H1 (cell line): ENCODE measurements around the gene SPG7. TPM values are rescaled to one million over a fixed set of nuclear protein-coding genes. Genes with fewer than 3 reads are reported as not detected.

ENCODE experiments used
- CHD2 ChIP-seq: IDR thresholded peaks from 2 replicates; pipeline ENCODE4 v1.6.1; 2012; ENCODE audit warnings: low read length, improper control_type of control experiment
- JUND ChIP-seq: IDR thresholded peaks from 2 replicates; pipeline ENCODE4 v1.6.1; 2011; ENCODE audit warnings: mild to moderate bottlenecking, improper control_type of control experiment, low read length
- KDM1A ChIP-seq: fragments of 200-600, 300-600 bp; sonication (generic); IDR thresholded peaks from 2 replicates; pipeline ENCODE4 v1.7.1; 2016; ENCODE audit warnings: mild to moderate bottlenecking, low read length, borderline replicate concordance
- KDM4A ChIP-seq: IDR thresholded peaks from one replicate; pipeline ENCODE4 v1.7.1; 2012; ENCODE audit warnings: low read depth, mild to moderate bottlenecking, moderate library complexity, low read length, inconsistent platforms; ENCODE audit not compliant: severe bottlenecking
- RNF2 ChIP-seq: fragments of 200-900, 300-1000 bp; sonication (generic); IDR thresholded peaks from 2 replicates; pipeline ENCODE4 v1.7.1; 2016; ENCODE audit warnings: borderline replicate concordance, low read depth, mild to moderate bottlenecking, antibody characterized with exemption, low read length; ENCODE audit not compliant: poor library complexity, severe bottlenecking; ENCODE audit errors: missing control alignments
- TEAD4 ChIP-seq: IDR thresholded peaks from 2 replicates; pipeline ENCODE4 v1.6.1; 2012; ENCODE audit warnings: low read depth, low read length, inconsistent platforms, mixed read lengths
- polyA plus RNA-seq, 7 experiments: library from polyadenylated mRNA; depleted of rRNA in 3 of 7; stranded (reverse) in 5 of 7; unstranded in 2 of 7; fragments of >200 nt in 5 of 7; fragments of 200-250 nt in 2 of 7; gene quantifications; 1 replicate in 5 of 7; 2 replicates in 1 of 7; 4 replicates in 1 of 7; pipeline versions ENCODE4 v1.2.1 to v1.2.3, GENCODE V29; 2011 to 2013; ENCODE audit warnings: missing spikeins in 2 of 7, mixed read lengths in 2 of 7
- total RNA-seq: library from RNA; stranded (reverse); fragmentation: NEBNext Ultra II Directional; extraction: Animal tissue kit (Norgen Biotek cat#: 25700); gene quantifications from 2 replicates; pipeline ENCODE4 v1.2.1, GENCODE V29; 2021
- TF ChIP-seq, protein P1 (sequence below): fragments of 300-600 bp; sonication (generic); IDR thresholded peaks from 2 replicates; pipeline ENCODE4 v1.7.1; 2012; ENCODE audit warnings: low read length, moderate library complexity, mild to moderate bottlenecking, inconsistent platforms; ENCODE audit not compliant: insufficient replicate concordance

SPG7 gene
- total and polyA plus RNA-seq, 2 of the 8 experiments (the other 6 are each of a cell fraction or from before 2014, with no cell fraction given): 72.1 to 113 TPM

DNA sequence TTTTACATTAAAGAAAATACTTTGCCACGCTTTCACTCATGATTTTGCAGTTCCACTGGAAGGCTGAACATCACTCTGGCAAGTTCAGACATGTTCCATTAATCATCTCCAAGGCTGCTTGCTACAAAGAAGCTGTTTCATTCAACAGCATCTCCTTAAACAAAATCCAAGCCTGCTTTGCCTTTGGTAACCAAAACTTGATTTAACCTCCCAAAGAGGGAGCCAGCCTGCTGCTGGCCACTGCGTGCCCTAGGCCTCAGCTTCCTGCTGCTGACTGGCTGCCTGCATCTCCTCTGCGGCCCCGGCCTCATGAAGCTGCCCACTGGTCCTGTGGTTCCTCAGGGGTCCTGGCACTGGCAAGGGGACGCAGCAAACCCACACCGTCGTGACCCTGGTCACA lies 49.7 kb upstream of the SPG7 start (continued):
- TF ChIP-seq RNF2 (no peak), TEAD4 (no peak), KDM1A (no peak), CHD2 (no peak), KDM4A (no peak), JUND (no peak)
- TF ChIP-seq, protein P1, sequence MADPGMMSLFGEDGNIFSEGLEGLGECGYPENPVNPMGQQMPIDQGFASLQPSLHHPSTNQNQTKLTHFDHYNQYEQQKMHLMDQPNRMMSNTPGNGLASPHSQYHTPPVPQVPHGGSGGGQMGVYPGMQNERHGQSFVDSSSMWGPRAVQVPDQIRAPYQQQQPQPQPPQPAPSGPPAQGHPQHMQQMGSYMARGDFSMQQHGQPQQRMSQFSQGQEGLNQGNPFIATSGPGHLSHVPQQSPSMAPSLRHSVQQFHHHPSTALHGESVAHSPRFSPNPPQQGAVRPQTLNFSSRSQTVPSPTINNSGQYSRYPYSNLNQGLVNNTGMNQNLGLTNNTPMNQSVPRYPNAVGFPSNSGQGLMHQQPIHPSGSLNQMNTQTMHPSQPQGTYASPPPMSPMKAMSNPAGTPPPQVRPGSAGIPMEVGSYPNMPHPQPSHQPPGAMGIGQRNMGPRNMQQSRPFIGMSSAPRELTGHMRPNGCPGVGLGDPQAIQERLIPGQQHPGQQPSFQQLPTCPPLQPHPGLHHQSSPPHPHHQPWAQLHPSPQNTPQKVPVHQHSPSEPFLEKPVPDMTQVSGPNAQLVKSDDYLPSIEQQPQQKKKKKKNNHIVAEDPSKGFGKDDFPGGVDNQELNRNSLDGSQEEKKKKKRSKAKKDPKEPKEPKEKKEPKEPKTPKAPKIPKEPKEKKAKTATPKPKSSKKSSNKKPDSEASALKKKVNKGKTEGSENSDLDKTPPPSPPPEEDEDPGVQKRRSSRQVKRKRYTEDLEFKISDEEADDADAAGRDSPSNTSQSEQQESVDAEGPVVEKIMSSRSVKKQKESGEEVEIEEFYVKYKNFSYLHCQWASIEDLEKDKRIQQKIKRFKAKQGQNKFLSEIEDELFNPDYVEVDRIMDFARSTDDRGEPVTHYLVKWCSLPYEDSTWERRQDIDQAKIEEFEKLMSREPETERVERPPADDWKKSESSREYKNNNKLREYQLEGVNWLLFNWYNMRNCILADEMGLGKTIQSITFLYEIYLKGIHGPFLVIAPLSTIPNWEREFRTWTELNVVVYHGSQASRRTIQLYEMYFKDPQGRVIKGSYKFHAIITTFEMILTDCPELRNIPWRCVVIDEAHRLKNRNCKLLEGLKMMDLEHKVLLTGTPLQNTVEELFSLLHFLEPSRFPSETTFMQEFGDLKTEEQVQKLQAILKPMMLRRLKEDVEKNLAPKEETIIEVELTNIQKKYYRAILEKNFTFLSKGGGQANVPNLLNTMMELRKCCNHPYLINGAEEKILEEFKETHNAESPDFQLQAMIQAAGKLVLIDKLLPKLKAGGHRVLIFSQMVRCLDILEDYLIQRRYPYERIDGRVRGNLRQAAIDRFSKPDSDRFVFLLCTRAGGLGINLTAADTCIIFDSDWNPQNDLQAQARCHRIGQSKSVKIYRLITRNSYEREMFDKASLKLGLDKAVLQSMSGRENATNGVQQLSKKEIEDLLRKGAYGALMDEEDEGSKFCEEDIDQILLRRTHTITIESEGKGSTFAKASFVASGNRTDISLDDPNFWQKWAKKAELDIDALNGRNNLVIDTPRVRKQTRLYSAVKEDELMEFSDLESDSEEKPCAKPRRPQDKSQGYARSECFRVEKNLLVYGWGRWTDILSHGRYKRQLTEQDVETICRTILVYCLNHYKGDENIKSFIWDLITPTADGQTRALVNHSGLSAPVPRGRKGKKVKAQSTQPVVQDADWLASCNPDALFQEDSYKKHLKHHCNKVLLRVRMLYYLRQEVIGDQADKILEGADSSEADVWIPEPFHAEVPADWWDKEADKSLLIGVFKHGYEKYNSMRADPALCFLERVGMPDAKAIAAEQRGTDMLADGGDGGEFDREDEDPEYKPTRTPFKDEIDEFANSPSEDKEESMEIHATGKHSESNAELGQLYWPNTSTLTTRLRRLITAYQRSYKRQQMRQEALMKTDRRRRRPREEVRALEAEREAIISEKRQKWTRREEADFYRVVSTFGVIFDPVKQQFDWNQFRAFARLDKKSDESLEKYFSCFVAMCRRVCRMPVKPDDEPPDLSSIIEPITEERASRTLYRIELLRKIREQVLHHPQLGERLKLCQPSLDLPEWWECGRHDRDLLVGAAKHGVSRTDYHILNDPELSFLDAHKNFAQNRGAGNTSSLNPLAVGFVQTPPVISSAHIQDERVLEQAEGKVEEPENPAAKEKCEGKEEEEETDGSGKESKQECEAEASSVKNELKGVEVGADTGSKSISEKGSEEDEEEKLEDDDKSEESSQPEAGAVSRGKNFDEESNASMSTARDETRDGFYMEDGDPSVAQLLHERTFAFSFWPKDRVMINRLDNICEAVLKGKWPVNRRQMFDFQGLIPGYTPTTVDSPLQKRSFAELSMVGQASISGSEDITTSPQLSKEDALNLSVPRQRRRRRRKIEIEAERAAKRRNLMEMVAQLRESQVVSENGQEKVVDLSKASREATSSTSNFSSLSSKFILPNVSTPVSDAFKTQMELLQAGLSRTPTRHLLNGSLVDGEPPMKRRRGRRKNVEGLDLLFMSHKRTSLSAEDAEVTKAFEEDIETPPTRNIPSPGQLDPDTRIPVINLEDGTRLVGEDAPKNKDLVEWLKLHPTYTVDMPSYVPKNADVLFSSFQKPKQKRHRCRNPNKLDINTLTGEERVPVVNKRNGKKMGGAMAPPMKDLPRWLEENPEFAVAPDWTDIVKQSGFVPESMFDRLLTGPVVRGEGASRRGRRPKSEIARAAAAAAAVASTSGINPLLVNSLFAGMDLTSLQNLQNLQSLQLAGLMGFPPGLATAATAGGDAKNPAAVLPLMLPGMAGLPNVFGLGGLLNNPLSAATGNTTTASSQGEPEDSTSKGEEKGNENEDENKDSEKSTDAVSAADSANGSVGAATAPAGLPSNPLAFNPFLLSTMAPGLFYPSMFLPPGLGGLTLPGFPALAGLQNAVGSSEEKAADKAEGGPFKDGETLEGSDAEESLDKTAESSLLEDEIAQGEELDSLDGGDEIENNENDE: no peak
